Measurements from ENCODE around the gene USP2. TPM values are rescaled to one million over a fixed set of nuclear protein-coding genes. Genes with fewer than 3 reads are reported as not detected.

Gene USP2
- polyA plus RNA-seq, 1 donor (not counting 4 experiments of a cell fraction or from before 2014, with no cell fraction given): 0.35 TPM

DNA sequence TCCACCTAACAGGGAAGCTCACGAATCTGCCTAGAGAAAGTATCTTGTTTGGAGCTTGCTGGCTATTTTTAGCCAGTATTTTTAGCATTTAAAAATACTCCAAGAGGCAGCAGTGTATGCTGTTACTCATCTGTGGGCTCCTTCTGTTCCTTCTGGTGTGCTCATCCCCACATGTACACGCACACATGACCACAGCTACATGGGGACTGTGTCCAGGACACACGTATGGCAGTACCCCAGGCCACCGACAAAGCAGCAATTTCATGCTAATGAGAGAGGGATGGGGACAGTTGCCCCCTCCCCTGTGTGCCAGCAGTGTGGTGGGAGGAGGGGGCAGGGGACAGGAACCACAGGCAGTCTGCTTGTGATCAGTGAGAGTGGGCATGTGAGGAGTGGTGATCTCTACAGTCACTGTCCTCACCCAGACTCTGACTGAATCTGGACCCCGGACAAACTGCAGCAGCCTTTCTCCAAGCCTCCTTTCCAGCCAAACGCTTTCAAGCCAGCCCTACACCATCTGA lies 16.4 kb downstream of the USP2 start:
- no peak overlapping the region for H2AFZ ChIP-seq (ENCODE audit: control insufficient read depth, low read length)

DNA sequence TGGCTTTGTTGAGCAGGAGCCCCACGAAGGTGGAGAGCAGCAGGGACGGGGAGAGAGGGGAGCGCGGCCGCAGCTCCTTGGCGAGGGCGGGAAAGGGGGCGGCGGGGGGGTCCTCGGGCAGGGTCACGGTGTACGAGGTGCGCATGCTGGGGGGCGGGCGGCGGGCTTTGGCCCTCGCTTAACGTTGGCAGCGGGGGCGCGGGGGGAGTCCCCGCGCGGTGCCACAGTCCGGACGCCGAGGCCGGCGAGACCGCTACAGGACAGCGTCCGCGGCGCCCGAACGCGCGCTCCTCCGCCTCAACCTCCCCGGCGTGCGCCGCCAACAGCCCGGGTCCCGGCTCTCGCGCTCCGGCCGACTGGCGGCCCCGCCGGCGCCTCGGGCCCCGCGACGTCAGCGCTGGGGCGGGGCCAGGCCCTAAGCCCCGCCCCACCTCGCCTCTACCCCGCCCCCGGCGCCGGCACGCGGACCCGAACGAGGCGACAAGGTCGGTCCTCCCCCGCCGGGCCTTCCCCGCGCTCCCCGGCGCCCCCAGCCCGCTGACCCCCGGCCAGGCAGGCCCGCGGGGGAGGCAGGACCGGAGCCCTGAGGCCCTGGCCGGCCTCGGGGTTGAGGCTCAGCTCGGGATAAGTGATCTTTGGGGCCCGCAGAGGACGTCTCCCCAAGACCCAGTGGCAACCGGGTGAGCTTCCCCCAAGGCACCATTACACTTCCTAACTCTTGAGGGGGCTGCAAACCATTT lies 17.5 kb downstream of the USP2 start:
- no peak overlapping the region for H2AFZ ChIP-seq (ENCODE audit: control insufficient read depth, low read length)
- H3K27me3 ChIP-seq (ENCODE audit: control insufficient read depth, extremely low read depth, insufficient read depth, low read length): peaks cover 24% of the 10 kb centered on the region
- H3K4me2 ChIP-seq (ENCODE audit: control insufficient read depth, extremely low read depth, insufficient read depth, low read depth, low read length): peak overlapping the region; percentile 20
- dilution Hi-C loops (cut with MboI; ENCODE audit: extremely low pct_ligation_motif_present, low sequenced_read_pairs): no loop called here
- H3K9me3 ChIP-seq (ENCODE audit: control insufficient read depth, low read depth, low read length): no peaks in the 10 kb centered on the region
- no peak overlapping the region for H3K9ac ChIP-seq (ENCODE audit: control insufficient read depth, extremely low read depth, insufficient read depth, low read length)
- H3K9me1 ChIP-seq (ENCODE audit: control insufficient read depth, extremely low read depth, insufficient read depth, low read length): no peaks in the 10 kb centered on the region
- FAIRE-seq (no peak), DNase-seq (ENCODE audit: low read depth, low spot score) (no peak)
- no peaks in the 10 kb centered on the region for H3K79me2 ChIP-seq (ENCODE audit: control insufficient read depth, insufficient read depth, low read length)
- H3K4me1 ChIP-seq (ENCODE audit: control insufficient read depth, extremely low read depth, insufficient read depth, low read length): peaks cover 33% of the 10 kb centered on the region
- H4K20me1 ChIP-seq (ENCODE audit: control insufficient read depth, extremely low read depth, insufficient read depth, low read length): no peaks in the 10 kb centered on the region
- H3K36me3 ChIP-seq (ENCODE audit: control insufficient read depth in 2 of 2, extremely low read depth in 1 of 2, insufficient read depth in 2 of 2, low read length in 2 of 2): no peaks in the 10 kb centered on the region
- H3K27ac ChIP-seq (ENCODE audit: control insufficient read depth, insufficient read depth, low read length): no peak overlapping the region
- TF ChIP-seq, protein P1, sequence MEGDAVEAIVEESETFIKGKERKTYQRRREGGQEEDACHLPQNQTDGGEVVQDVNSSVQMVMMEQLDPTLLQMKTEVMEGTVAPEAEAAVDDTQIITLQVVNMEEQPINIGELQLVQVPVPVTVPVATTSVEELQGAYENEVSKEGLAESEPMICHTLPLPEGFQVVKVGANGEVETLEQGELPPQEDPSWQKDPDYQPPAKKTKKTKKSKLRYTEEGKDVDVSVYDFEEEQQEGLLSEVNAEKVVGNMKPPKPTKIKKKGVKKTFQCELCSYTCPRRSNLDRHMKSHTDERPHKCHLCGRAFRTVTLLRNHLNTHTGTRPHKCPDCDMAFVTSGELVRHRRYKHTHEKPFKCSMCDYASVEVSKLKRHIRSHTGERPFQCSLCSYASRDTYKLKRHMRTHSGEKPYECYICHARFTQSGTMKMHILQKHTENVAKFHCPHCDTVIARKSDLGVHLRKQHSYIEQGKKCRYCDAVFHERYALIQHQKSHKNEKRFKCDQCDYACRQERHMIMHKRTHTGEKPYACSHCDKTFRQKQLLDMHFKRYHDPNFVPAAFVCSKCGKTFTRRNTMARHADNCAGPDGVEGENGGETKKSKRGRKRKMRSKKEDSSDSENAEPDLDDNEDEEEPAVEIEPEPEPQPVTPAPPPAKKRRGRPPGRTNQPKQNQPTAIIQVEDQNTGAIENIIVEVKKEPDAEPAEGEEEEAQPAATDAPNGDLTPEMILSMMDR (optimal IDR thresholded peaks at IDR 0.05 in 1 of 3, IDR thresholded peaks at IDR 0.05 in 1 of 3, conservative IDR thresholded peaks at IDR 0.05 in 1 of 3; ENCODE audit: extremely low read depth in 1 of 3, insufficient read depth in 2 of 3, low read length in 3 of 3): no peak
- TF ChIP-seq EZH2 (IDR thresholded peaks at IDR 0.05; ENCODE audit: low read length): no peak
- H3K4me3 ChIP-seq (ENCODE audit: control insufficient read depth in 2 of 3, extremely low read depth in 1 of 3, insufficient read depth in 2 of 3, low read depth in 1 of 3, low read length in 3 of 3): peak overlapping the region in 2 of 3 experiments; percentile 23 to 29

More for the DNA sequence above, 16.4 kb downstream of the USP2 start:
- dilution Hi-C loops (cut with MboI; ENCODE audit: extremely low pct_ligation_motif_present, low sequenced_read_pairs): no loop called here
- Histone ChIP-seq H3K4me2 (ENCODE audit: control insufficient read depth, extremely low read depth, insufficient read depth, low read depth, low read length) (no peak overlapping the region), H3K4me1 (ENCODE audit: control insufficient read depth, extremely low read depth, insufficient read depth, low read length) (peaks cover 26% of the 10 kb centered on the region), H3K27me3 (ENCODE audit: control insufficient read depth, extremely low read depth, insufficient read depth, low read length) (peaks cover 24% of the 10 kb centered on the region), H3K36me3 (ENCODE audit: control insufficient read depth in 2 of 2, extremely low read depth in 1 of 2, insufficient read depth in 2 of 2, low read length in 2 of 2) (no peaks in the 10 kb centered on the region), H3K9me3 (ENCODE audit: control insufficient read depth, low read depth, low read length) (no peaks in the 10 kb centered on the region), H3K79me2 (ENCODE audit: control insufficient read depth, insufficient read depth, low read length) (no peaks in the 10 kb centered on the region), H3K4me3 (ENCODE audit: control insufficient read depth in 2 of 3, extremely low read depth in 1 of 3, insufficient read depth in 2 of 3, low read depth in 1 of 3, low read length in 3 of 3) (no peak overlapping the region), H3K9ac (ENCODE audit: control insufficient read depth, extremely low read depth, insufficient read depth, low read length) (no peak overlapping the region), H3K9me1 (ENCODE audit: control insufficient read depth, extremely low read depth, insufficient read depth, low read length) (no peaks in the 10 kb centered on the region), H3K27ac (ENCODE audit: control insufficient read depth, insufficient read depth, low read length) (no peak overlapping the region), H4K20me1 (ENCODE audit: control insufficient read depth, extremely low read depth, insufficient read depth, low read length) (no peaks in the 10 kb centered on the region)
- TF ChIP-seq, protein P1 (optimal IDR thresholded peaks at IDR 0.05 in 1 of 3, IDR thresholded peaks at IDR 0.05 in 1 of 3, conservative IDR thresholded peaks at IDR 0.05 in 1 of 3; ENCODE audit: extremely low read depth in 1 of 3, insufficient read depth in 2 of 3, low read length in 3 of 3): no peak
- no peak for TF ChIP-seq EZH2 (IDR thresholded peaks at IDR 0.05; ENCODE audit: low read length)
- FAIRE-seq (no peak), DNase-seq (ENCODE audit: low read depth, low spot score) (no peak)
